M059J (cell line): ENCODE data around the gene ZCRB1. TPM values are rescaled to one million over a fixed set of nuclear protein-coding genes. Genes with fewer than 3 reads are reported as not detected.
A peak's percentile ranks its signal among the peaks of the same experiment; 100 is the strongest.

Experiments used
- DNase-seq: peaks from one replicate; pipeline ENCODE4 v3.0.0-alpha.2; 2012; ENCODE audit warnings: low read depth
- total RNA-seq: library from RNA; depleted of rRNA; stranded (reverse); fragments of >200 nt; shearing (Covaris generic); gene quantifications from 2 replicates; pipeline ENCODE4 v1.2.3, GENCODE V29; 2014; rRNA removed

The ZCRB1 gene
- total RNA-seq, 1 experiment from 2014 or later = 54.5 TPM

DNA sequence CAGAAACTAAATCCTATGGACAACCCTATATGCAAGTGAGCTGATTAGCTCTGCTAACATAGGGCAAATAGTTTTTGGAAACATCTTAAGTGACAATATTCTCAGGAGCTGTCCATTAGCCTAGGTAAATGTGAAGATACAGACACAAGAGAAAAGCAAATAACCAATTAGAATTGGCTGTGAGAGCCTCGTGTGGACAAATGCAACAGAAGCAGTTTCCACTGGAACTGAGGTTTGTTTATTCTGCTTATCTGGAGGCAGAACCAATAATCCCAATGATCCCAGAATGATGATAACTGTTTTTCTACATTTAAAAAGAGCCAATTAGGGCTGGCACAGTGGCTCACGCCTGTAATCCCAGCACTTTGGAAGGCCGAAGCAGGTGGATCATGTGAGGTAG is 44.6 kb downstream of the ZCRB1 start:
- no peak for DNase-seq

DNA sequence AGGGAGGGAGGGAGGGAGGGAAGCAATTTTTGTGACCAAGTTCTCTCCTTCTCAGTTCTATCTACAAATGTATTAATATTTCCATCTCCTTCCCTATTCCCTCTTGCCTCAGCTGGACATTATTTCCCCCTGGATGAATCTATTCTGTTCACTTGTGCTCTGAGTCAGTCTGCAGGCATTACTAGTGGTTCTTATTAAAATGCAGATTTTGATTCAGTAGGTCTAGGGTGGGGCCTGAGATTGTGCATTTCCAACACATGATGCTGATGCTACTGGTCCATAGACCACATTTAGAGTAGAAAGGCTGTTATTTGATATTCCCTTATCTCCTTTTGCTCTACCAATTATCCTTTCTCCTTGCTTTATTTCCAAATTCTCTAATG is 47.8 kb downstream of the ZCRB1 start:
- DNase-seq = peak; percentile 8

DNA sequence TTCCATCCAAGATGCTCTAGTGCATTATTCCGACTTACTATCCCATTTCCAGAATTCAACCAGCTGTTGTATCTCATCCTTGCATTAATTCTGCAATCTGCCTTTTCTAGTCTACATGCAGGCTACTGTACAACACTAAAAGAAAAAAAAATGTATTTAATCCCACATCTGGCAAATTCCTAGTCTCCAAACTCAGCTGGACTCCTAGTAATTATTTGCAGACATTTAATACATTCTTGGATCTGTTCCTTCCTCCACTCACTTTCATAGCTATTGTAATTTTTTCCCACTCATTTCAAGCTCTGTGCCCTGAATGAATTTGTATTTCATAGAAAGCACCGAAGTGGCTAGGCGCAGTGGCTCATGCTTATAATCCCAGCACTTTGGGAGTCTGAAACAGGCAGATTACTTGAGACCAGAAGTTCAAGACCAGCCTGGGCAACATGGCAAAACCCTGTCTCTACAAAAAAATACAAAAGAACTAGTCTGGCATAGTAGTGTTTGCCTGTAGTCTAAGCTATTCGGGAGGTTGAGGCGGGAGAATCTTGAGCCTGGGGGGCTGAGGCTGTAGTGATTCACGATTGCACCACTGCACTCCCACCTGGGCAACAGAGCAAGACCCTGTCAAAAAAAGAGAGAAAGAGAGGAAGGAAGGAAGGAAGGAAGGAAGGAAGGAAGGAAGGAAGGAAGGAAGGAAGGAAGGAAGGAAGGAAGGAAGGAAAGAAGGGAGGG is 48.3 kb downstream of the ZCRB1 start:
- DNase-seq = no peak

DNA sequence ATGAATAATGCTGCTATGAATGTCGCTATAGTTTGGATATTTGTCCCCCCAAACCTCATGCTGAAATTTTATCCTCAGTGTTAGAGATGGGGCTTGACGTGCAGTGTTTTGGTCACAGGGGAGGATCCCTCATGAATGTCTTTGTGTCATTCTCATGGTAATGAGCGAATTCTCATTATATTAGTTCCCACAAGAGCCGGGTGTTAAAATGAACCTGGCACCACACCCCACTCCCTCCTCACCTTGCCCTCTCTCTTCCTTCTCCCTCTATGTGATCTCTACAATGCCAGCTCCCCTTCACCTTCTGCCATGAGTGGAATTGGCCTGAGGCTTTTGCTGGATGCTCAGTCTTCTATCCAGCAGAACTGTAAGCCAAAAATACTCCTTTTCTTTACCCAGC is 50.4 kb downstream of the ZCRB1 start:
- DNase-seq = no peak

DNA sequence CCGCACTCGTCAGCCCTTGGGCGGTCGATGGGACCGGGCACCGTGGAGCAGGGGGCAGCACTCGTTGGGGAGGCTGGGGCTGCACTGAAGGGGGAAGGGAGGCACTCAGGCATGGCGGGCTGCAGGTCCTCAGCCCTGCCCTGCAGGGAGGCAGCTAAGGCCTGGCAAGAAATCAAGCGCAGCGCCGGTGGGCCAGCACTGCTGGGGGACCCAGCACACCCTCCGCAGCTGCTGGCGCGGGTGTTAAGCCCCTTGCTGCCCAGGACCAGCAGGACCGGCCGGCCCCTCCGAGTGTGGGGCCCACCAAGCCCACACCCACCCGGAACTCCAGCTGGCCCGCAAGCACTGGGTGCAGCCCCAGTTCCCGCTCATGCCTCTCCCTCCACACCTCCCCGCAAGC is 52.2 kb downstream of the ZCRB1 start:
- no peak for DNase-seq

DNA sequence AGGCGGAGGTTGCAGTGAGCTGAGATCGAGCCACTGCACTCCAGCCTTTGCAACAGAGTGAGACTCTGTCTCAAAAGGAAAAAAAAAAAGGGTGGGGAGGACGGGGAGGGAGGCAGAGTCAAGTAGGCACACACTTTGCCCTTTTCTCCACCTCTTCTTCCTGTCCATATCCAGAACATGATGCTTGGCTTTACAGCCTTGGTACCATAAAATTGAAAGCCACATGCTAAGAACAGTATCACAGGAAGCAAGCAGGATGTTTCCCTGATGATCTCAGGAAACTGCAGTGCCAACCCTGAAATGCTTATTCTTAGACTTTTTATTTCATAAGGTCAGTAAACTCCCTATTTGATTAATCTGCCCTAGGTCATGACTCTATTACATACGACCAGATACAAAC is 55.3 kb downstream of the ZCRB1 start:
- DNase-seq = no peak

DNA sequence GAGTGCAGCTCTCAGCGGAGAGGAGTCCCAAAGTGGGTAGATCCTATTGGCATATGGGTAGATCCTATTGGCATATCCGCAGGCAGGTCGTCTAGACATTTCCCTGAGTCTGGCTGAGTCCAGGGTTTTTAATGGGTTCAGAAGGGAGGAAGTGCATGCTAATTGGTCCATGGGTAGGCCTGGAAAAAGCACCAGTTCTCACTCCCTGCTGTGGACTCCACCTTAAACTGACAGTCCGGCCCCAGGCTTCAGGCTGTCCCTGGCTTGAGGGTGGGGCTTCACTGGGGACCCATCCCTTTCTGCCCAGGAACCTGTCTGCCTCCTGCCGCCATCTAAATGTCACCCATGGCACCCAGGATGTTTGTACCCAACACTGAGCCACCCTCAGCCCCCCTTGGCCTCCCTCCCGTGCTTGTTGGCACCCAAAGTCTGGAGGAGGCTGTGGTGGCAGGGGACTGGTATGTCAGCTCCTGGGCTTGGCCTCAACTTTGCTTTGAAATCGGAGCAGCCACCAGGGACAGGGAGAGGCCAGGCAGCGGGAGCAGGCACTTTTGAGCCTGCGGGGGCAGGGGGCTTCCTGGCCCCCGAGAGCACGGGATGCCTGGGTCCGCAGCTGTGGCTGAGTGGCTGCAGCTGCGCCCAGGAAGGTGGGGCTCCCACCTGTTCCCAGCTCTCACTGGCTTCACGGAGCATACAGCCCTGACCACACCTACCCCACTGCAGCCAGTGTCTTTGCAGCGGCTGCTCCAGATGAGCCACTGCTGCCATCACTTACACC is 58.3 kb downstream of the ZCRB1 start:
- no peak for DNase-seq

DNA sequence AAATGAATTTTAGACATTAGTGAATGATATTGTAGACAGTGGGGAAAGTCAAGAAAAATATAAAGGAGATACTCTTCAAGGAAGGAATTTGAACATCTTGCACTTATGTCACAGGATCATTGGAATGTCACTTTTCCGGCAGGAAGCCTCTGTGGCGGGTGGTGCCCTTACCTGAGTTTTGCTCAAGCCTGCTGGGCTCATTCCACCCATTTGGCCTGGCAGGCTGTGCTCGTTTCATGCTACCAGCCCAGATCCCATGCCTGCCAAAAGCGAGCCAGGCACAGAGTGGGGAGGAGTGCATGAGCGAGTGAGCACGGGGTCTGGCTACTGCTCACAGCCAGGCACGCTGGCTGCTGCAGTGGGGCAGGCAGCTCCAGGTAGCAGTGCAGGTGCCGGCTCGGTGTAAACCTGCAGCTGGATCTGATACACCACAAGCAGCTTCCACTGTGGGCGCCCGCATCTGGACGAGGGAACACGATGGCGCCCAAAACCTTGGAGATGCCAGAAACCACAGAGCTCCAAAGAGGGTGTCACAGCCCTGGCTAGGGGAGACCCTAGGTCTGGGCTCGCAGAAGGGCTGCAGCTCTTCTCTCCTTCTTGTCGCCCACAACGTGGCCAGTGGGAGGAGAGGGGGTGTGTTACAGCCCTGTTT is 59.2 kb downstream of the ZCRB1 start:
- DNase-seq = no peak

DNA sequence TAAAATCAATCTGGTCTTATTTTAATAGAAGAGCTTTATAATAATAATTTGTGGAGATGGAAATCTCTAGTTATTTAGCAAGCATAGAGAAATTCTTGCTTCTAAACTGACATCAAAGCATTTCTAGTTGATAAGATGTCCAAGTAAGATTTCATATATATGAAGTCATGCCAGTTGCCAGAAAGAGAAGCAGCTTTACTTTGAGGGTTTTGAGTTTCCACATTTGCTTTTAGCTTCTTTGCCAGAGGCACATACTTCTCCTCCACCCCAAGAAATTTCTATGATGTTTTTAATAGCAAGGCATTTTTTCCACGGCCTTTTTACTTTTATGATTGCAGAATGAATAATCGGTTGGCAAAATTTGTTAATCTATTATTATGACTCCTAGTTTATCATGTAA is 63.6 kb downstream of the ZCRB1 start:
- no peak for DNase-seq

Other genes starting within 250 kb of the ZCRB1 start
- gene GXYLT1, start 181.2 kb downstream of the ZCRB1 start, total RNA-seq = 9.7 and 16.1 TPM in 2 replicates
- 17.9 and 21.6 TPM in 2 replicates for gene YAF2, start 87.8 kb downstream of the ZCRB1 start, total RNA-seq
- 78.5 and 93.1 TPM in 2 replicates for gene PPHLN1, start 73 bp upstream of the ZCRB1 start, total RNA-seq